Measurements from ENCODE around the gene FGR. TPM values are rescaled to one million over a fixed set of nuclear protein-coding genes. Genes with fewer than 3 reads are reported as not detected.
A peak's percentile ranks its signal among the peaks of the same experiment; 100 is the strongest.

The FGR gene
- total and polyA plus RNA-seq, 8 donors, result 0.51 to 6.8 (median 3.1) TPM

- TF ChIP-seq CTCF (IDR thresholded peaks at IDR 0.05), result no peak
- H3K36me3 ChIP-seq, result no peaks in the 10 kb centered on the region
- ATAC-seq (no peak), DNase-seq (no peak), FAIRE-seq (no peak)
- intact Hi-C loops (cut with DNase I), result no loop called here
- H3K4me1 ChIP-seq, result peaks cover 0 to 4% (median 0%) of the 10 kb centered on the region in 3 donors
- no peak overlapping the region for H3K27ac ChIP-seq
- WGBS, 2 donors, result 87 to 100% methylated on average over 1 of the region's 1 CpG
- H3K9me3 ChIP-seq, result no peaks in the 10 kb centered on the region
- no peak overlapping the region for H3K4me3 ChIP-seq
- no peaks in the 10 kb centered on the region for H3K27me3 ChIP-seq
Observed at GRCh38 chr1:27676410-27676809, 41.4 kb upstream of the FGR start.

GRCh38 chr1:27672750-27673112 is 37.7 kb upstream of the FGR start:
- Histone ChIP-seq H3K27me3 (no peaks in the 10 kb centered on the region), H3K36me3 (no peaks in the 10 kb centered on the region), H3K27ac (peak overlapping the region; percentile 31 to 84 (median 64)), H3K4me3 (peak overlapping the region in 2 of 4 donors; percentile 41 to 46), H3K9me3 (no peaks in the 10 kb centered on the region), H3K4me1 (peaks cover 0 to 7% (median 0%) of the 10 kb centered on the region in 3 donors)
- no peak for TF ChIP-seq CTCF (IDR thresholded peaks at IDR 0.05)
- intact Hi-C loops (cut with DNase I), result no loop called here
- ATAC-seq (no peak), DNase-seq (no peak), FAIRE-seq (no peak)

- FAIRE-seq (peak; percentile 95), DNase-seq (peak; percentile 75 to 88 (median 81)), ATAC-seq (peak; percentile 96 to 98 (median 96))
- Histone ChIP-seq H3K4me1 (peaks cover 0 to 7% (median 0%) of the 10 kb centered on the region in 3 donors), H3K27ac (peak within 1 kb of the TSS; percentile 31 to 84 (median 64)), H3K27me3 (no peaks in the 10 kb centered on the region), H3K4me3 (peak within 1 kb of the TSS in 2 of 4 donors; percentile 41 to 46), H3K9me3 (no peaks in the 10 kb centered on the region), H3K36me3 (no peaks in the 10 kb centered on the region)
- TF ChIP-seq CTCF (IDR thresholded peaks at IDR 0.05), result peak in 2 of 4 donors; percentile 23 to 33
- WGBS, 2 donors, result 0% methylated on average over 10 of the region's 10 CpGs
- intact Hi-C loops (cut with DNase I), result no loop called here
Observed at GRCh38 chr1:27671964-27672749, 37.2 kb upstream of the FGR start, which contains the start of gene IFI6. Gene IFI6 (minus strand): TSS chr1:27672192. CDS start chr1:27669314, 2,878 bp downstream.

- no peaks in the 10 kb centered on the region for H3K9me3 ChIP-seq
- no peak overlapping the region for H3K27ac ChIP-seq
- intact Hi-C loops (cut with DNase I), result loop anchor here in 1 of 3 donors (10.0 kb wide), 1 partner anchor 115 kb away; no protein-coding TSS in a partner anchor
- H3K36me3 ChIP-seq, result no peaks in the 10 kb centered on the region
- no peak for DNase-seq
- no peaks in the 10 kb centered on the region for H3K27me3 ChIP-seq
- 60 to 69% methylated on average over 4 of the region's 4 CpGs for WGBS, 2 donors
- H3K4me1 ChIP-seq, result peaks cover 0 to 7% (median 0%) of the 10 kb centered on the region in 3 donors
- no peak overlapping the region for H3K4me3 ChIP-seq
- TF ChIP-seq CTCF (IDR thresholded peaks at IDR 0.05), result no peak
- ATAC-seq, result no peak
- FAIRE-seq, result no peak
Observed at GRCh38 chr1:27669876-27670275, 34.9 kb upstream of the FGR start.

Measured in pancreas (tissue), 10 donors.